HG03108 (cell line): ENCODE data around the gene MSMB.
"Not testable (repeated sequence)": the region's sequence is repeated elsewhere in the genome, so short reads cannot be mapped to it uniquely, and the experiment has no call there.

Source experiments
- ATAC-seq: cut with Tn5 transposase; IDR thresholded peaks from one replicate; pipeline ENCODE4 v1.9.1; 2021; ENCODE audit warnings: moderate library complexity; ENCODE audit not compliant: unreplicated experiment

Gene MSMB, protein sequence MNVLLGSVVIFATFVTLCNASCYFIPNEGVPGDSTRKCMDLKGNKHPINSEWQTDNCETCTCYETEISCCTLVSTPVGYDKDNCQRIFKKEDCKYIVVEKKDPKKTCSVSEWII

DNA sequence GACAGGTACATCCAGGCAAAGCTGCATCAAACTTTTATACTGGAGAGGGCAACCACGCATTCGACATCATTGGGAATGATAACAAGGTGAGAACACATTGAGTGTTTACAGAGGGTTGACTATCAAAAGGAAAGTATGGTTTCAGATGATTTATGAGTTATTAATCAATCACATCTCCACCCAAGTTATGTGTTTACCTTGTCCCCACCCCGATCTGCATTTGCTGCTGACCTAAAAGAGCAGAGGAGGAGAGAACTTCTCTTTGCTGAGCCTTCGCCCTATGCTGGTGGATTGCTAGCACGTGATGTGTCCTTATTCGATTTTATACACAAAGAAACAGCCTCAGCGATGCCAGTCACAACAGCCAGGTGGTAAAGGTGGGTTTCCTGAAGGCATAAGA lies at the start of gene MSMB:
Gene MSMB (minus strand): TSS at position 9 of the 400 bp plus-strand sequence. CDS start 32 bp downstream, outside the sequence.
- ATAC-seq = no peak

DNA sequence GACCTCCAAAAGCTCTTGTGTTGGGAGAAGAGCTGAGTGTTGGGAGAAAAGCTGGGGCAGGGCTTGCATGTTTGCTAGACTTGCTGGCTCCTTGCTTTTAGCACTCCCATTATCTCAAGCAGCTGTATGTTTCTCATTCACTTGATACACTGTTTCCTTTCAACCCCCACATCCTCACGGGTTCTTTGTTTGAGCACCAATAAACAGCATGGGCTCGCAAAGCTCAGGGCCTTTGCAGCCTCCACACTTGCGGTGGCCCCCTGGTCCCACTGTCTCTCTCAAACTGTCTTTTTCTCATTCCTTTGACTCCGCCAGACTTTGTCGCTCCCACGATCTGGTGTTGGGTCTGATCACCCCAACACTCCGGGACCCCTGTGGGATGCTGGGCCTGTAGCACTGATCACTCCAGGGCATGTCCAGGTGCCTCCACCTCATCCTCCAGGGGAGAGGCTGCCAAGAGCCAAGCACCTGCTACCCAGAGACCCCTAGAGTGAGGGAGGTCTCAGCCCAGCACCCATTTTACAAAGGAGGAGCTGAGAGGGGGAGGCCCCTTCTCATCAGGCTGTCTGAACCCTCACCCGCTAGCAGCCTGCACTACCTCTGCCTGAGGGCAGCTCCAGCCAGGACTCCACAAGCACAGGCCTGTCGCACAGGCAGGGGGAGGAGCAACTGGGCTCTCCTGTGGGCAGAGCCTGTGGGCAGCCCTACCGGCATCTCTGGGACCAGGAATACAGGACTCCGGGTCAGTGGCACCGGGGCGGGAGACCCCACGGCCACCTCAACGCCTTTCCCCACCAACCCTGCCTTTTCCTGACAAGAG lies 49.1 kb upstream of the MSMB start:
- ATAC-seq = no peak

DNA sequence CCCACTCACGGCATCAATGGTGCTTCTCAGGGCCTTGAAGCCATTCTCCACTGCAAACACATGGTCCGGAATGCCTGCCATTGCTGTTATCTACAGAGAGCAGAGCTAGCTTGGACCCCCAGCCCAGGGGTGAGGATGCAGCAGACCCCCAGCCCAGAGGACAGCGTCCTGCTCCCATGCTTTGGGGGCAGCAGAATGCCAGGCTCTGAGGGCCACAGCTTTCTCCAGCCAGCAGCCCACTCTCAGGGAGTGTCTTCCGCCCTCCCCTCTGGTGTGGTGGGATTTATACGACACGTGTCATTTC lies 48.1 kb upstream of the MSMB start:
- ATAC-seq = no peak

DNA sequence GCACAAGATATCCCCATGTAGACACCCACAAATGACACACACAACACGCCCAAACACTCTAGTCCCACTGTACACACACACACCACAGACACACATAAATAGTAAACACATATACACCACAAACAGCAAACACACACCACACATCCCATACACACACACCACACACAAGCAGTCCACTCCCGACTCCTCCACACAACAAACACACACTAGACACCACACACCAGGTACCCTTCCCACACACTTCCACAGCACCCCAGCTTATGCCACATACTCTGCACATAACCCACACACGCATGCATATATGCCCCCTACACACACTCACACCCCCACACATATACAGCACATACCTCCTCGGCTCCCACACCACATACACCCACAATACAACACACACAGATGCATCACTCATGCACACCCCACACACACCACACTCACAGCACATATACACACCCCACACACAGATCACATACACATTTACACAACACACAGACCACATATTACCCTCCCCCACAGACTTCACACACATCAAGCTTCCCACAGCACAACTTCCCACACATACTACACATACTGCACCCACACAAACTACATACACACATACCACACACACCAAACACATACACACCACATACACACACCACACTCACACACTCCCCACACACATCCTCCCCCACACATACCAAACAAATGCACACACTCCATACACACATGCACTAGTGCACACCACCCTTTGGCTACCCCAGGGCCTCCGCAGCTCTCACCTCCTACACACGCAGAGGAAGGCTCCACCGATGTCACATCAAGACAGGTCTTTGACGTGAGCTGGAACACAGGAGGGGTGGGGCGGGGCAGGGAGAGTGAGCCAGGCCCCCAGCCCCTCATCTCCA lies 47.5 kb upstream of the MSMB start:
- not testable (repeated sequence) for ATAC-seq

DNA sequence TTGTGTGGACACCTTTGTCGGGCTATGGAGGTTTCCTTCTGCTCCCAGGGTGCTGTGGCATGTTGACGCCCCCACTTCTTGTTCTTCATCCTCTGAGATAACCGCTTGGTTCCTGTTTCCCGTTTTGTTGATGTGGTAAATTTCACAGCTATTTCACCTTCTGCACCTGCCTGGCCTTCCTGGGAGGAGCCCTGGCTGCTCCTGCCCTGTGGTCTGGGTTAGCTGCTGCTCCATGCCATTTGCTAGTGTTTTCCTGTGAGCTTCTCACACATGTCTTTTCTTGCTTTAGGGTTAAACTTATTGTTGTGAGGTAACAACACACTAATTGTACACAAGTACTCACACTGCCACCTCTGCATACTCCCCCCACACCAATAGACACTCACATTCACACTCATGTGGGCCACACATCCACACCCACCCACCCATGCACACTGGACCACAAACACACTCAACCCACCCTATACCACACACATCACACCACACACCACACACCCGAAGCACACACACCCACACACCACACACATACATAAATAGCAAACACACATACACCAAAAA lies 46.5 kb upstream of the MSMB start:
- ATAC-seq = no peak

DNA sequence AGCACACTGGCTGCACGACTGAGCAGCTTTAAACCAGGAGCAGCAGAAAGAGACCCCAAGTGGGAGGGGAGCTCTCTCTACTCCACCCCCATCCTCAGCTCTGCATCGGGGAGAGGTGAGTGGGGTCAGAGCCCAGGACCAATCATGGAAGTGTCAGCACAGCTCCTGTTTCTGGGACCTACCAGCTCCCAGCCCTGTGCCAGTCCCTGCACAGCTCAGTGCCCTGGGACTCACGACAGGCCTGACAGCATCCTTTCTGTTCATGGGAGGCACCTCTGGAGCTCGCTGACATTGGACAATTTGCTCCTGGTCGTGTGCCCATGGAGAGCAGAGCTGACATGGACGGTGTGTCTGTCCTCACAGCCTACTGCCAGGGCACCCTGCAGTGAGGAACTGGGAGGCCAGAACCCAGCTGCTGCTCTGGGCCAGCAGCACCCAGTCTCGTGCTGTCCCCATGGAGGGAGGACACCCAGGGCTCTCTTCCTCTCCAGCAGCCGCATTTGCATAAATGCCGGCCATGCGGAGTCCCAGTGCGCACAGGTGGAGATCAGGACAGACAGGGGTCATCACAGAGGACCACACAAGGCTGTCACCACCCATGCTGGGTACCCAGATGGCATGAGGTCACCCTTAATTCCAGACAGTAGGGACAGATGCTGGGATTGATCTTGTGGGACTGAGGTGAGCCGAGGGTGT lies 45.9 kb upstream of the MSMB start:
- no peak for ATAC-seq

DNA sequence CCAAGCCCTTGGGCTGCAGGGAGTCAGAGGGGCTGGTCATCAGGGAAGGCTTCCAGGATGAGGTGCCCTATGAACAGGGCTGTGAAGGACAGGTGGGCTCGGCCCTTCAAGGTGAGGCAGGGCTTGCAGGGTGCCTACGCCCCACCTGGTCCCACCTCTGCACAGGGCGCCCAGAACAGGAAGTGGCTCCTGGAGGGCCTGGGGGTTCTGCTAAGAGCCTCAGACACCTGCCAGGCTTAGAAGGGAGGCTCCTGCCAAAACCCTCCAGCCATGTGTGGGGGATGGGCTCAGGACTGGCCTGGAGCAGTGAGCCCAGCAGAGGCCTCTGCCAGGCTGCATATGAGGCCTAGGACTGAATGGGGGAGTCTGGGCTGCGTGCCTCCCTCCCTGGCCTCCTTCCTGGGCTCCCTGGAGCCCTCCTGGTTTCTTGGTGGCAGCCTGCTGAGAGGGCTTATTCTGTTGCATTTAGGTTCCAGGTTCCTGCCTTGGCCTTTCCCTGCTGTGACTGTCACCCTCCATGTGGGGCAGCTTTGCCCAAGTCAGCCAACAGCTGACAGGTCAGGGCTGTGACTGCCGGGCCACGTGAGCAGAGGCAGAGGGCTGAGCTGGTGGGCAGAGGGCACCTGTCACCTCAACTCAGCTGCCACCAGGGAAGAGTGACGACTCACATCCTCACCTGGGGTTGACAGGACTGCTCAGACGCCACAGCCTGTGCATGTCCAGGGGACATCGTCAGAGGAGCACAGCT lies 45.2 kb upstream of the MSMB start:
- no peak for ATAC-seq

DNA sequence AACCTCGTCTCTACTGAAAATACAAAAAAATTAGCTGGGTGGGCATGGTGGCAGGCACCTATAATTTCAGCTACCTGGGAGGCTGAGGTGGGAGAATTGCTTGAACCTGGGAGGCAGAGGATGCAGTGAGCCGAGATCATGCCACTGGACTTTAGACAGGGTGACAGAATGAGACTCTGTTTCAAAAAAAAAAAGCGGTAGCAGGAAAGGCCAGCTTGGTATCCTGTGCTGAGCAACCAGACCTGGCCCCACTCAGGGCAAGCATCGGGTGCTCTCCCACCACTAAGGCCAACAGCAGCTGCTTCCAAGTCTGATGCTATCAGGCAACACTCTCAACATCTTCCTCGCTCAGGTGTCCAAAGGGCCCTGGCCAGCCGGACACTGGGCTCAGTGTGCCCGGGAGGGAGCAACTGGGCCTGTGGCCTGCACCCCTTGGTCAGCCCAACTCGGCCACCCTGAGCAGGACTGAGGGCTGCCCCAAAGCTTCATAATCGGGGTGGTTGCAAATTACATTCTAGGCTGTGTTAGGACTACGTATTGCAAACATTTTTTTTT lies 44.3 kb upstream of the MSMB start:
- ATAC-seq = no peak

DNA sequence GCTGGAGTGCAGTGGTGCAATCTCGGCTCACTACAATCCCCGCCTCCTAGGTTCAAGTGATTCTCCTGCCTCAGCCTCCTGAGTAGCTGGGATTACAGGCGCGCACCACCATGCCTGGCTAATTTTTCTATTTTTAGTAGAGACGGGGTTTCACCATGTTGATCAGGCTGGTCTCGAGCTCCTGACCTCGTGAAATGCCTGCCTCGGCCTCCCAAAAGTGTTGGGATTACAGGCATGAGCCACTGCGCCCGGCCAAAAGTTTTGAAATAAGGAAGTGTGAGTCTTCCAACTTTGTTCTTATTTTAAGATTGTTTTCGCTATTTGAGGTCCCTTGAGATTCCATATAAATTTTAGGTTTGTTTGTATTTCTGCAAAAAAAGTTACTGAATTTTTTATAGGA lies 41.3 kb upstream of the MSMB start:
- ATAC-seq = not testable (repeated sequence)

DNA sequence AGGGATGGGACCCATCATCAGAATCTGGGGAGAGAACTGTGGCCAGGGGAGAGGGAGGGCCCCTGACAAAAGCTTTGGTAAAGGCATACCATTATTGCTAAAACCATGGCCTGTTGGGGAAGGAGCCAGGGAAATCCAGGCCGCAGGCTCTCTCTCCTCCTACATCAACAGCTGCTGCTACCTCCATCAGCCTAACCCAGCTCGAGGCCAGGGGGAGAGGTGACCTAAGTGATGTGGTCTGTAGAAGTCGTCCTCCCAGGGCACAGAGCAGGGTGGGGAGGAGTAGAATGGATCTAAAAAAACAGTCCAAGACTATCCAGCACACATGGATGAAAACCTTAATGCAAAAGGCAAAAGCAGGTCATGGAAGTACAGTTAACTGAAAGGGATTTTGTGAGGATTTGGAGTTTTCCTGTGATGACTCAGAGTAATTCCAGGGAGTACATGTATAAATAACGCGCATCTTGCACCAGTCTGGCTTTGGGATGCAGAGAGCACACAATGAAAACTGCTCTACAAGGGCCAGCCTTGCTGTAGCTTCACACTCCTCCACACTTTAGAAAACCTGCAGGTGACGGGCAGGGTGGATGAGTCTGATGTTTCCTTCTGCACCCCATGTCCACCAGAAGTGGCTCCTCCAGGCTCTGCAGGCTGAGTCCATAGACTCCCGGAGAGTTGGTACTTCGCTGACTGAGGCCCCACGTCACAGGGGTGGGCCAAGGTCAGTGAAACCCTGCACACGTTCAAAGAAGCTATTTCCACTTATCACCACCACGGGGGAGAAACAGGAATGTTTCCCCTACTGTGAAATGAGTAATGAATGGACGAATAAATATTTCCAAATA lies 38.5 kb upstream of the MSMB start:
- ATAC-seq = no peak

DNA sequence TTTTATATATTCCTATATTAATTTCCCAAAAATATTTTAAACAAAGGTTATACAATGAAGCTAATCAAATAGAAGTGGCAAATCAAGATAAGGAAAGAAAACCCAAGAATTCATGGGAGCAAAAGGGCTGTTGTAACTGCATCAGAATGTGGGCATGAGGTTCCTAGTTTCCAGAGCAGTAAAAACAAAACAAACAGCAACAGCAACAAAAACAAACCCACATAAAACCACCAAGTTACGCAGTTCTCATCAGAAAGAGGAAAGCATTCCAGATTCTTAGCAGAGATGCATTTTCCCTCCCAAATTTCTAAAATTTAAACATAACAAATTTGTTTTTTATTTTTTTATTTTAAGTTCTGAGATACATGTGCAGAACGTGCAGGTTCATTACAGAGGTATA lies 34.8 kb upstream of the MSMB start:
- ATAC-seq = no peak

DNA sequence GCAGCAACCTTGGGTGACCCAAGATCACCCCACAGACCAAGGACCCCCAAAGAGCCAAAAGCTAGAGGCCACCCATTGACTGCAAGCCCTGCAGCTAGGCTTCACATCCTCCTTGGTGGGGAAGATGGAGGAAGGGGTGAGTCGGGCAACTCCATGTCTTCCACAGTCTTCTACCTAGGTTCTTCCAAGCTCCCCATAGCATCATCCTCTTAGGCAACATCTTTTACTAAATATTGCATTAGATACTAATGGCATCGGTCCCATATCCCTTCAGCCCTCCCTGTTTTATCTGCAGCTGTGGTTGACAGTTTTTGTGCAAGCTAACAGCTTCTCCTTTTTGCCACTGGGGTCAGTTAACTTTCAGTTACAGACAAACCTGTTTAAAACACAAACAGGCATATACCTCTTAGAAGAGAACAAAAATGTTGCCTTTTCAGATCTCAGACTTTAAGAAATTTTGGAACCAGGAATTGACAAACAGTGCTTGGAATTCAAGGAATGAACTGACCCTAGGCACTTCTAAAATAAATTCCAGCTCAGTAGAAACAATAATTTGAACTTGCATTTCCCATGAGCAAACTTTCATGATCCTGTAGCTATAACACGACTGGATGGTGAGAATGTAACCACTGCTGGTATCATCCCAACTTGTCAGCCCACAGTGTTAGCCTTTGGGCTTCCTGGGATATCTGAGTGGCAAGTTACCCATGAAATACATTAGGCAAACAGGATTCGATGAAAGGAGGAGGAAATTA lies 33.9 kb upstream of the MSMB start:
- no peak for ATAC-seq

DNA sequence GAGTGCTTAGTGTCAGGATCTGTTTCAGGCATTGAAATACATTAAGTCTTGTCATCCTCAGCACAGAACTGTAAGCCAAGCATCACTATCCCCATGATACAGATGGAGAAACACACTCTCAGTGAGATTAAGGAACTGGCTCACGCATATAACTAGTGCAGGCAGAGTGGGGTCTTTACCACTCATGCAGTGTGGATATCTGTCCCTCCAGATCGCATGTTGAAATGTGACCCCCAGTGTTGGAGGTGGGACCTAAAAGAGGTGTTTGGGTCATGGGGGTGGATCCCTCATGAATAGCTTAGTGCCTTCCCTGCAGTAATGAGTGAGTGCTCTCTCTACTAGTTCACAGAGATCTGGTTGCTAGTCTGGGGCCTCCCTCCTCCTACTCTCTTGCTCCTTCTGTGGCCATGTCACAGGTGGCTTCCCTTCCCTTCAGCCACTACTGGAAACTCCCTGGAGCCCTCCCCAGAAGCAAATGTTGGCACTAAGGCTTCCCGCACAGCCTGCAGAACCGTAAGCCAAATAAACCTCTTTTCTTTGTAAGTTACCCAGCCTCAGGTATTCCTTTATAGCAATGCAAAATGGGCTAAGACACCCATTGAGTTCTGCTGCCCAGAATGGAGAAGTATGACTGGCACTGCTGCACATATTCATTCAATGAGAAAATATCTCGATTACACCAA lies 31.8 kb upstream of the MSMB start:
- ATAC-seq = no peak

DNA sequence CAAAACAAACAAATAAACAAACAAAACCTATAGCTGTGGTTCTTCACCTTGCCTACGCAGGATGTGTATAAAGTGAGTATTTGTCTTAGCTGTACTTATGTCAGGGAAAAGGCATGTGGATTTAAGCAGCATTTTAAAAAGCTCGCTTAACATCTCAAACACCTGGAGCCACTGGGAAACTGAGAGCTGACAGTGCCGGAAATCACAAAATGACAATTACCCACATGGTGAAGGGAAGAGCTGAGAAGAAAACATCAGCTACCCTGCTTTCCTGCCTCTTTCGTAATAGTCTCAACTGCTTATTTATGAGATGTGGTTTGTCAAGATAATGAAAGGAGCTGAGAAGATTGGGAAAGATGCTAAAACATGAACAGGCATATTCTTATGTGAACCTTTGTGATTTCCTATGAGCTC lies 31.1 kb upstream of the MSMB start:
- no peak for ATAC-seq

DNA sequence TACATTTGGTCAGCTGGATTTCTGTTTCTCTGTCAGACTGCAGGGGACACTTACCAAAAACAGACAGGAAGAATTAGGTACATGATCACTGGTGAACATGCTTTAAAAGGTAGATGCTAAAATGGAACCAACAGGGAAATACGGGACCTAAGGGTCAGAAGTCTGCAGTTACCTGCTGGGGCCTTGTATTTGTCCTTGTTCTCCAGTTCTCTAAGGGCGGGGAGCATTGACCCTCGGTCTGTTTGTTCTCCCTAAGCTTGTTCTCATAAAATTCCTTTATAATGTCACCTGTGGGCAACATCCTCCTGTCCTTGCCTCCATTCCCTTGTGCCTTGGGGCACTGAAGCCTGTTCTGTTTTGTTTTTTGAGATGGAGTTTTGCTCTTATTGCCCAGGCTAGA lies 29.8 kb upstream of the MSMB start:
- no peak for ATAC-seq

DNA sequence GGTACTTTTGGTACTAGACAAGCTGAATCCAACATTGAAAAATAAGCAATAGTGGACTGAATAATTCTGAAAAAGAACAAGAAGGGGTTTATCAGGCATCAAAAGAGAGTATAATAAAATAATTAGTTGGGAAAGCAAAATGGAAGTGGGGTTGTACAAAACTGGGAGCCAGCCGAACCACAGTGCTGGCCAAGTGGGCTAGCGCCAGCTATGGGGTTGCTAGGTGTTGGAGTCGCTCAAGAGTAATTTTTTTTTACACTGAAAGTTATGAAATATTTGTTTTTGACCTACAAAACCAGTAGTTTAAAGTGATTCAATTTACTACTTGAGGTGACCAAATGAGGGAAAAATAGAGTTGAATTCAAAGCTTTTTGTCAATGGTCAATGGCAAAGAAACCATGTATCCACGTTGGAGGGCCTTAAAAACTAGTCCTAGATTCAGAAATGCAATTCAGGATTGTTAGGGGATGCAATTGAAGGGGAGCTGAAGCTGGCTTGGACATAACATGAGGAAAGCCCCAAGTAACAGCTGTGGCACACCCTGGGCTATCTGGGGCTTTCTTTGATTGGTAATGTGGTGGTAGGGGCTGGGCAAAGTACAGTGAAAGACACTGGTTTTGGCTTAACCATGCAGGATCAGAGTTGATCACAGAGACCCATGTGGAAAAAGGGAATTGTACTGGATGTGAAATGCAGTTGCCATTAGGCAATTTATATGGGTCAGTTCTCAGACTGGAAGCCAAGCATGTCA lies 28.3 kb upstream of the MSMB start:
- ATAC-seq = no peak

DNA sequence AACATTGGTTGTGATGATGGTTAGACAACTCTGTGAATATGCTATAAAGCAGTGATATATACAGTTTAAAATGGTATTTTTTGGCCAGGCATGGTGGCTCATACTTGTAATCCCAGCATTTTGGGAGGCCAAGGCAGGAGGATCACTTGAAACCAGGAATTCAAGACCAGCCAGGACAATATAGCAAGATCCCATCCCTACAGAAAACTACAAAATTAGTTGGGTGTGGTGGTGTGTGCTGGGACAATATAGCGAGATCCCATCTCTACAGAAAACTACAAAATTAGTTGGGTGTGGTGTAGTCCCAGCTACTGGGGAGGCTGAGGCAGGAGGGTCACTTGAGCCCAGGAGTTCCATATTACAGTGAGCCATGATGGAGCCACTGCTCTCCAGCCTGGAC lies 27.5 kb upstream of the MSMB start:
- ATAC-seq = no peak
